Fibroblast of villous mesenchyme (primary cell): ENCODE measurements around the gene RAB44. TPM values are rescaled to one million over a fixed set of nuclear protein-coding genes. Genes with fewer than 3 reads are reported as not detected.

Experiments used
- DNase-seq: peaks from one replicate; pipeline ENCODE4 v3.0.0-alpha.2; 2010; ENCODE audit warnings: low read depth
- H3K4me3 ChIP-seq: 2 replicates; pipeline ENCODE4 v1.5.1; 2011; ENCODE audit warnings: low read depth, mild to moderate bottlenecking, low read length
- total RNA-seq: library from RNA; depleted of rRNA; stranded (reverse); fragments of >200 nt; gene quantifications from 2 replicates; pipeline ENCODE4 v1.2.3, GENCODE V29; 2012
- TF ChIP-seq, protein P1 (sequence below): IDR thresholded peaks from 2 replicates; pipeline ENCODE4 v1.5.1; 2012; ENCODE audit warnings: low read depth, mild to moderate bottlenecking, low read length; ENCODE audit not compliant: insufficient read depth

The RAB44 gene
- total RNA-seq, 1 donor = not detected

- no peak for DNase-seq
- TF ChIP-seq, protein P1, sequence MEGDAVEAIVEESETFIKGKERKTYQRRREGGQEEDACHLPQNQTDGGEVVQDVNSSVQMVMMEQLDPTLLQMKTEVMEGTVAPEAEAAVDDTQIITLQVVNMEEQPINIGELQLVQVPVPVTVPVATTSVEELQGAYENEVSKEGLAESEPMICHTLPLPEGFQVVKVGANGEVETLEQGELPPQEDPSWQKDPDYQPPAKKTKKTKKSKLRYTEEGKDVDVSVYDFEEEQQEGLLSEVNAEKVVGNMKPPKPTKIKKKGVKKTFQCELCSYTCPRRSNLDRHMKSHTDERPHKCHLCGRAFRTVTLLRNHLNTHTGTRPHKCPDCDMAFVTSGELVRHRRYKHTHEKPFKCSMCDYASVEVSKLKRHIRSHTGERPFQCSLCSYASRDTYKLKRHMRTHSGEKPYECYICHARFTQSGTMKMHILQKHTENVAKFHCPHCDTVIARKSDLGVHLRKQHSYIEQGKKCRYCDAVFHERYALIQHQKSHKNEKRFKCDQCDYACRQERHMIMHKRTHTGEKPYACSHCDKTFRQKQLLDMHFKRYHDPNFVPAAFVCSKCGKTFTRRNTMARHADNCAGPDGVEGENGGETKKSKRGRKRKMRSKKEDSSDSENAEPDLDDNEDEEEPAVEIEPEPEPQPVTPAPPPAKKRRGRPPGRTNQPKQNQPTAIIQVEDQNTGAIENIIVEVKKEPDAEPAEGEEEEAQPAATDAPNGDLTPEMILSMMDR = no peak
- H3K4me3 ChIP-seq = peak overlapping the region; percentile 93
These were observed 14.4 kb upstream of the RAB44 start for GRCh38 chr6:36683145-36683655.

DNA sequence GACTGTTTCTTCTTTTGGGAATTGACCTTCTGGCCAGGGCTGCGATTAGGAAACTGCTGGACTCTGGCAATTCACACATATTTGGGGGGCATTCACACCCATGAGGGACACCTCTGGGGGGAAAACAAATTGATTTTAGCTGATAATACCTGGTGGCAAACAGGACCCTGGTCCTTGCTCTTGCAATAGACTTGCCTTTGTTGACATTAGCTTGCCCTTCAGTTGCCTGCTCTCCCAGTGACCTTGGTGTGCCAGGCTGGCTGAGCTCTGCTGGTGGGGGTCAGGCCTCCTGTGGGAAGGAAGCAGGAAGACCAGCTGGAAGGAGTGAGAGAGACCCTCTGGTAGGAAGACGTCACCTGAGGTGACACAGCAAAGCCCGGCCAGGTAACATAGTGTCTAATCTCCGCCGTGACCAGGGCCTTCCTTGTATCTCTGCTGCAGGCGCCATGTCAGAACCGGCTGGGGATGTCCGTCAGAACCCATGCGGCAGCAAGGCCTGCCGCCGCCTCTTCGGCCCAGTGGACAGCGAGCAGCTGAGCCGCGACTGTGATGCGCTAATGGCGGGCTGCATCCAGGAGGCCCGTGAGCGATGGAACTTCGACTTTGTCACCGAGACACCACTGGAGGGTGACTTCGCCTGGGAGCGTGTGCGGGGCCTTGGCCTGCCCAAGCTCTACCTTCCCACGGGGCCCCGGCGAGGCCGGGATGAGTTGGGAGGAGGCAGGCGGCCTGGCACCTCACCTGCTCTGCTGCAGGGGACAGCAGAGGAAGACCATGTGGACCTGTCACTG, 13.8 kb upstream of the RAB44 start:
- no peak for DNase-seq
- TF ChIP-seq, protein P1 = no peak
- peak overlapping the region; percentile 12 for H3K4me3 ChIP-seq

GRCh38 chr6:36684447-36684812, 13.2 kb upstream of the RAB44 start:
- H3K4me3 ChIP-seq = no peak overlapping the region
- TF ChIP-seq, protein P1 = no peak
- DNase-seq = no peak

DNA sequence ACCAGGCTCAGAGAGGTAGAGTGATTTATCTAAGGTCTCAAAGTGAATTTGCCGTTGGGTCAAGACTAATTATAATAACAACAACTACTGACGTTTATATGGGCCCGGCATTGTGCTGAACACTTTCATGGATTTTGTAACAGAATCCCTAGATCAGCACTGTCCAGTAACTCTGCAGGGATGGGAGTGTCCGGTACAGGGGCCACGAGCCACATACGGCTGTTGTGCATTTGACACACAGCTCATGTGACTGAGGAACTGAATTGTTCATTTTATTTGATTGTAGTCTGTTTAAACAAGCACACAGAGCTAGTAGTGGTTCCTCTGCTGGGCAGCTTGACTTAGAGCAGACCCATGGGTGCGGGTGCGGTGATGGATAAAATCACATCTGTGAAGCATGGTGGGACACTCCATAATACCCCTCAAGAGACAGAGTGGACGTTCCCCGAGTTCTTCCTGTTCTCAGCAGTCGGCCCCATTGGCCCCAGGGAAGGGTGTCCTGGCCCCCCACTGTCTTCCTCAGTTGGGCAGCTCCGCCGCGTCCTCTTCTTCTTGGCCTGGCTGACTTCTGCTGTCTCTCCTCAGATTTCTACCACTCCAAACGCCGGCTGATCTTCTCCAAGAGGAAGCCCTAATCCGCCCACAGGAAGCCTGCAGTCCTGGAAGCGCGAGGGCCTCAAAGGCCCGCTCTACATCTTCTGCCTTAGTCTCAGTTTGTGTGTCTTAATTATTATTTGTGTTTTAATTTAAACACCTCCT, 12.3 kb upstream of the RAB44 start:
- H3K4me3 ChIP-seq = no peak overlapping the region
- TF ChIP-seq, protein P1 = no peak
- no peak for DNase-seq

DNA sequence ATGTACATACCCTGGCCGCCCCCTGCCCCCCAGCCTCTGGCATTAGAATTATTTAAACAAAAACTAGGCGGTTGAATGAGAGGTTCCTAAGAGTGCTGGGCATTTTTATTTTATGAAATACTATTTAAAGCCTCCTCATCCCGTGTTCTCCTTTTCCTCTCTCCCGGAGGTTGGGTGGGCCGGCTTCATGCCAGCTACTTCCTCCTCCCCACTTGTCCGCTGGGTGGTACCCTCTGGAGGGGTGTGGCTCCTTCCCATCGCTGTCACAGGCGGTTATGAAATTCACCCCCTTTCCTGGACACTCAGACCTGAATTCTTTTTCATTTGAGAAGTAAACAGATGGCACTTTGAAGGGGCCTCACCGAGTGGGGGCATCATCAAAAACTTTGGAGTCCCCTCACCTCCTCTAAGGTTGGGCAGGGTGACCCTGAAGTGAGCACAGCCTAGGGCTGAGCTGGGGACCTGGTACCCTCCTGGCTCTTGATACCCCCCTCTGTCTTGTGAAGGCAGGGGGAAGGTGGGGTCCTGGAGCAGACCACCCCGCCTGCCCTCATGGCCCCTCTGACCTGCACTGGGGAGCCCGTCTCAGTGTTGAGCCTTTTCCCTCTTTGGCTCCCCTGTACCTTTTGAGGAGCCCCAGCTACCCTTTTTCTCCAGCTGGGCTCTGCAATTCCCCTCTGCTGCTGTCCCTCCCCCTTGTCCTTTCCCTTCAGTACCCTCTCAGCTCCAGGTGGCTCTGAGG, 11.5 kb upstream of the RAB44 start:
- DNase-seq = no peak
- TF ChIP-seq, protein P1 = no peak
- H3K4me3 ChIP-seq = no peak overlapping the region

DNA sequence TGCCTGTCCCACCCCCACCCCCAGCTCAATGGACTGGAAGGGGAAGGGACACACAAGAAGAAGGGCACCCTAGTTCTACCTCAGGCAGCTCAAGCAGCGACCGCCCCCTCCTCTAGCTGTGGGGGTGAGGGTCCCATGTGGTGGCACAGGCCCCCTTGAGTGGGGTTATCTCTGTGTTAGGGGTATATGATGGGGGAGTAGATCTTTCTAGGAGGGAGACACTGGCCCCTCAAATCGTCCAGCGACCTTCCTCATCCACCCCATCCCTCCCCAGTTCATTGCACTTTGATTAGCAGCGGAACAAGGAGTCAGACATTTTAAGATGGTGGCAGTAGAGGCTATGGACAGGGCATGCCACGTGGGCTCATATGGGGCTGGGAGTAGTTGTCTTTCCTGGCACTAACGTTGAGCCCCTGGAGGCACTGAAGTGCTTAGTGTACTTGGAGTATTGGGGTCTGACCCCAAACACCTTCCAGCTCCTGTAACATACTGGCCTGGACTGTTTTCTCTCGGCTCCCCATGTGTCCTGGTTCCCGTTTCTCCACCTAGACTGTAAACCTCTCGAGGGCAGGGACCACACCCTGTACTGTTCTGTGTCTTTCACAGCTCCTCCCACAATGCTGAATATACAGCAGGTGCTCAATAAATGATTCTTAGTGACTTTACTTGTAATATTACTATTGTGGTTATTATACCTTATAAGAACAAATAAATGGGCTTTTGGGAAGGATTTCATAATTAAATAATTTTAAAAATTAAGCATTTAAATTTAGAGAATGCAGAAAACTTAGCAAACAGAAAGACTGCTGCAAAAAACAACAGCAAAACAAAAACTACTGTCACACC, 10.7 kb upstream of the RAB44 start:
- DNase-seq = no peak
- H3K4me3 ChIP-seq = no peak overlapping the region
- TF ChIP-seq, protein P1 = no peak
